Hematopoietic multipotent progenitor cell (in vitro differentiated cells): ENCODE data around the gene EPN2. TPM values are rescaled to one million over a fixed set of nuclear protein-coding genes. Genes with fewer than 3 reads are reported as not detected.
"Not testable (repeated sequence)": the region's sequence is repeated elsewhere in the genome, so short reads cannot be mapped to it uniquely, and the experiment has no call there.

Source experiments
- DNase-seq, 3 donors: peaks; one replicate each; pipeline ENCODE4 v3.0.0-alpha.2; 2011 to 2015; ENCODE audit warnings: low read depth in 2 of 3, low spot score in 2 of 3
- total RNA-seq: library from RNA; depleted of rRNA; stranded (reverse); fragments of >200 nt; gene quantifications from one replicate; pipeline ENCODE4 v1.2.3, GENCODE V29; 2012

EPN2 gene
- total RNA-seq, 1 donor = 1.9 TPM

DNA sequence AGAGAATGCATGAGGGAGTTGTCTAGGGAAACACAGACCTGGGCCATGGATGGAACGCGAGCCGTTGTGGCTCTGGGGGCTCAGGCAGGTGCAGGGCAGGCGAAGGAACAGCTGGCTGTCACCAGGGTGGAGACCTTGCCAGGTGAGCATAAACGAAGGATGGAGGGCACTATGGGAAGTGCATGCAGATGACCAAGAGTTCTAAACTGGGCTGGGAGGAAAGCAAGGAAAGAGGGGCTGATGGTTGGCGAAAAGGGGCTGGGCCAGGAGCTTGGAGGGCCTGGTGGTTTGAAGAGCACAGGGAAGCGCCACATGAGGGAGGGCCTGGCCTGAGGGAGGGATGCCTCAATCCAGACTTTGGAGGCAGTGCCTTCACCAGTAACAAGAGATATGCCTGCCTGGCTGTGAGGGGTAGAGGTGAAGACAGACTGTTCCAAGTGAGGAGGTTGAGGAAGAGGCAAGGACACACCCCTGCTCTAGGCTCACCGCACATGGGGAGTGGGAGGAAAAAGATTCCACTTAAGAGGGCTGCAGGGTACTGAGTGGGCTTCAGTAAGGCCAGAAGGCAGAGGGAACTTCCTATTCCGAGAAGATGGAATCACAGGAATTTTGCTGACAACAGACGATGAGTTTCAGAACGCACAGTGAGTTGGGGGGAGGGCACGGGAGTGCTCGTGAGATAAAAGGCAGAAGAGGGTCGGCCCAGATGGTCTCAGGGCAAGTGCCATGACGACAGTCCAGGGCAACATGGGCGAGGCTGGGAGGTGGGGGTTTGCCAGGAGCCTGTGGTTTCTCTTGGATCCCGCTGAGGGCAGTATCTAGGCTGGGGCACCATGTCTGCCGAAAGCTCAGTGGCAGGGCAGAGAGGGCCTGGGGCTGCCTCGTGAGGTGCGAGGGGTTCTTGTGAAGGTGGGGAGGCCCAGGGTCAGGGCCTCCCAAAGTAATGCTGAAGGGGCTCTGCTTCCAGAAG is 104.8 kb downstream of the EPN2 start:
- no peak for DNase-seq

DNA sequence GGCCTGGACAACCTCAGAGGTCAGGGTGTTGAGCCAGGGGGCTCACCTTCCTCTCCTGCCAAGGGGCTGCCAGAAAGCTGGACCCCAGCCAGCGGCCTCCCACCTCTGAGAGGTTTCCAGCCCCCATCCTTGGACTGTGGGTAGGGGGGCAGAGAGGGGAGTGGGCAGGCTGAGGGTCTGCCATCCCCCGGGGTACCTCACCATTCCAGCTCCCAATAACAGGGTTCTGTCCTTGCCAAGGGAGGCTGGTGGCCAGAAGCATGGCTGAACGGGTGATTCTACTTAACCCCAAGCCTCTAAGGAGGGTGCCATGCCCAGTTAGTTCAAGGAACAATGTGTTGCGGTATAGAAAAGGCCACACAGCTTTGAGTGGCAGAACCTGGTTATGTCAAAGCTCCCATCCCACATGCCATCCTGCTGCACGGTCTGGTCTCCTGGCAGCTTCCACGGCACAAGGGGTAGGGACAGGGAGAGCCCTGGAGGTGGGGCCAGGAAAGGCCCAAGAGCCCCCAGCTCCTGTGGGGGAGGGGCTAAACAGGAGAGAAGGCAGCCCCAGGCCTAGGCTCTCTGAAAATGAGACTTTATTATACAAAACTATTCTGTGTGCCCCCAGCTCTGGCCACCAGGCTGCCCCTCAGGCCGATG is 105.6 kb downstream of the EPN2 start:
- no peak for DNase-seq

DNA sequence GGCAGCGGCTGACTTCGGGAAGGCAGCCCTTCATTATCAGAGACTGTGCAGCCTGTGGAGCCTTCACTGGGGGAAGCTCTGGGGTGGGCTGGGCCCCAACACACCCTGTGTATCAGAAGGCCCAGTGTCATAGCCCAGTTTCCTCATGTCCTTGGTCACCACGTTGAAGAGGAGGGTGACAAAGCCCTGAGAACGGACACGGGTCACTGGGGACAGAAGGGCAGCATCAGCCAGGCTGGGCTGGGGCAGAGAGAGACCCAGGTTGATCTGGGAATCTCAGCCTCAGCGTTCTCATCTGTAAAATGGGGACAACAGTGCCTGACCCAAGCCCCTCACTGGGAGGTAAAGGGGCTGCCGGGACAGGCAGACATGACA is 106.1 kb downstream of the EPN2 start:
- no peak for DNase-seq

- DNase-seq = no peak
These were observed 106.5 kb downstream of the EPN2 start for GRCh38 chr17:19343671-19344151.

DNA sequence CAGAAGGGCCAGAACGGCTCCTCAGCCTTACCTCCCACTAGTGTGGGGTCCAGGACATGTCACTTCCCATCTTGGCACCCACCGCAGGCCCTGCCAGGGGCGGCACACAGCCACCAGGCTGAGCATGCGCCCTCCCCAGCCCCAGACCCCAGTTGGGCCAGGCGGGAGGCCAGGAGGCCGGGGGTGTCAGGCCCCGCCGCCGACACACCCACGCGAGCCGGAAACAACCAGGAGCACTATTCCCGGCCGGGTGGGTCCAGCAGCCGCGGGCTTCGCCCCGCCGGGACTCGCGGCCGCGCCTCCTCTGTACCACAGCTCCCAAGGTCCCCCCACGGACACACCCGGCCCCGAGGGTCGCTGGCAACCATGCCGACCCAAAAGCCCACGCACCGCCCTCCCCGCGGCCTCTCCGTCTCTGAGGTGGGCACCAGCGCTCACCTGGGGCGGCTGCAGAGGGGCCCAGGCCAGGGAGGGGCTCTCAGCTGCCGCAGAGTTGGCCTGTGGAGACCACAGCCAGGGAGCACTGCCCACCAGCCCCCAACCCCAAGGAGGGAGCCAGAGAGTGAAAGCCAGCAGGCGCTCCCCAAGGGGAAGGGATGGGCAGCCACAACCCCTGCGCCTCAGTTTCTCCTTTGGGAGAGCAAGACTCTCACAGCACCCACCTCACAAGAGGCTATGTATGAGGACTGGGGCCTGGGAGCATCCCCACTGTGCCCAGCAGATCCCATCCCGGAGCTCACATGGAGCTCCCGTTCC is 107.3 kb downstream of the EPN2 start:
- no peak for DNase-seq

DNA sequence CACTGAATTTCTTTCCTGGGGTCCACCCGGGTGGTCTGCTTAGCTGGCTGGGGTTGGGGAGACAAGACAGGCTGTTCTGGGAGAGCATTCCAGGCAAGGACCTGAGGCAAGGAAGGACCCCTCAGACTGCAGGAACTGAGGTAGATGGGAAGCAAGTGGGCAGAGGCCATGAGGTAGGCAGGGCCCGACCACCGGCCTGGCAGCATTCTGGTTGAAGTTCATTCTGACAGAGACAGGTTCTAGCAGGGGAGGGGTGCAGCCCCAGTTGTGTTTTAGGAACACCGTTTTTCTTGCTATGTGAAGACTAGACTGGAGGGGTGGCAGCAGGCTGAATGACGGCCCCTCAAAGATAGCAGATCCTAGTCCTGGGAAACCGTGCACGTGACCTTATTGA is 107.9 kb downstream of the EPN2 start:
- no peak for DNase-seq

GRCh38 chr17:19345486-19346350 is 108.6 kb downstream of the EPN2 start:
- DNase-seq = no peak

- no peak for DNase-seq
These were observed 109.4 kb downstream of the EPN2 start for GRCh38 chr17:19346351-19347255.

DNA sequence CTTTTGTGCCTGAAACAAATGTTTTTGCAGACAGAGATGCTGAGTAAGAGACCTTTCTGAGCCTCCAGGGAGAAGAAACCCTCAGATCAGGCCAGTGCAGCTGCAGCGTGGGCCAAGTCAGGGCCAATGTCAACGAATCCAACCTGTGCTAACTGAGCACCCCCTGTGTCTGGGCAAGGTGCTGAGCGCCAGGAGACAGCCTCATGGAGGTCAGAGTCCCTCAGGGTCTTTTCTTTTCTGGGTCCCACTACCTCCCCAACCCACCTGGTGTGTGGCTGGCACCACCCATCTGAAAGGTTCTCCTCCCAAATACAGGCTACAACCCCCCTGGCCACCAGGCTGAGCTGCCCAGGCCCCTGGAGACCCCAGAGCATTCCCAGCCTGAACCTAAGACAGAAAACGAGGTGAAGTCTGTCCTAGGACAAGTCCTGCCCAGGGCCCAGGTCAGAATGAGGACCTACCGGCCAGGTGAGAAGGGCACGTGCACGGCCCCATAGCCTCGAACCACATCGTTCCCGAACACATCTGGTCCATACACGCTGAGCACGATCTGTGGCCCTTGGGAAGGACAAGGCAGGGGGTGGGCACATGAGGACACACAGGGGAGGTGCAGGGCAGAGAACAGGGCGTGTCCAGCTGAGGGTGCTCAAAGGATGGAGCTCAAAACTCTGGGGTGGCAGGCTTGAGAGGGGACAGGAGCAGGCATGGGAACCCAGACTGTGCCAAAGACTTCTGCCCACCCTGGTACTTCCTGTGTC is 110.3 kb downstream of the EPN2 start:
- no peak for DNase-seq

- no peak for DNase-seq
These were observed 111.0 kb downstream of the EPN2 start for GRCh38 chr17:19348081-19348650.

GRCh38 chr17:19348806-19349205 is 111.6 kb downstream of the EPN2 start:
- DNase-seq = no peak

- DNase-seq = not testable (repeated sequence)
These were observed 116.2 kb downstream of the EPN2 start for GRCh38 chr17:19353401-19353800.

DNA sequence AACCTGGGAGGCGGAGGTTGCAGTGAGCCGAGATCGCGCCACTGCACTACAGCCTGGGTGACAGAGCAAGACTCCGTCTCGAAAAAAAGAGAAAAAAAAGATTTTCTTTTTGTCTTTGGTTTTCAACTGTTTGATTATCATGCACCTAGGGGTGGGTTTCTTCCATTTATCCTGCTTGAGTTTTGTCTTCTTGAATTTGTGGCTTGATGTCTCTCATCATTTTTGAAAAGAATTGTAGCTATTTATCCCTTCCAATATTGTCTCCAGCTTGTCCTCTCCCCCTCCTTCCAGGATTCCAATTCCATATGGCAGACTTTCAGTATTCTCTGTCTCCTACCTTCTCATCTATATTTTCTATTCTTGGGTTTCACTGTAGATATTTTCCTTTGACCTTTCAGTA is 117.6 kb downstream of the EPN2 start:
- DNase-seq = no peak

DNA sequence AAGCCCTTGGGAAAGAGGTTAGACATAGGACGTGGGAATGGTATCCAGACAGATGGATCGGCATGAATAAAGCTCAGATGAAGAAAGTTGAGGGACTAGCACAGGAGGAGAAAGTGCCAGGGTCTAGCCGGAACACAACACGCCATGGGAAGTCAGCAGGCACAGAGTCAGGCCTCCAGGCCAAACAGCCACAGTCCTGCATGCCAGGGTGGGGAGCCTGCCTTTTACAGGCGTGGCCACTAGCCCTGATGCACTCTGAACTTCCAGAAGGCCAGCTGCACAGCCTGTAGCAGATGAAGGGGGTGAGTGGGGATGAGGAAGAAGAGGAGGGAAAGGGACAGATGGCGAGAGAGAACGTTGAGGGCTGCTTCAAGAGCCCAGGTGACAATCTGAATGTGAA is 120.2 kb downstream of the EPN2 start:
- no peak for DNase-seq

- no peak for DNase-seq
These were observed 120.6 kb downstream of the EPN2 start for GRCh38 chr17:19357761-19358160.

- DNase-seq = no peak
These were observed 122.0 kb downstream of the EPN2 start for GRCh38 chr17:19359151-19359550.

- DNase-seq = no peak
These were observed 122.7 kb downstream of the EPN2 start for GRCh38 chr17:19359856-19360255.

DNA sequence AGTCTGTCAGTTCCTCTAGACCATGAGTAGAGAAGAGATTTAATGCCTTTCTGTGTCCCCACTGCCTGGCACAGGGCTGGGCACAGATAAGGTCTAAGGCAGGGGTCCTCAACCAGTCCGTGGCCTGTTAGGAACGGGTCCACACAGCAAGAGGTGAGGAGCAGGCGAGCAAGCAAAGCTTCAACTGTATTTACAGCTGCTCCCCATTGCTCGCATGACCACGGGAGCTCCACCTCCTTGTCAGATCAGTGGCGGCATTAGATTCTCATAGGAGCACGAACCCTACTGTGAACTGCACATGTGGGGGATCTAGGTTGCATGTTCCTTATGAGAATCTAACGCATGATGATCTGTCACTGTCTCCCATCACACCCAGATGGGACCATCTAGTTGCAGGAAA is 123.6 kb downstream of the EPN2 start:
- no peak for DNase-seq
